ENCODE measurements around the gene HTR1D.
"Not testable (repeated sequence)": the region's sequence is repeated elsewhere in the genome, so short reads cannot be mapped to it uniquely, and the experiment has no call there.

HTR1D gene

GRCh38 chr1:23217421-23218115 is at the start of gene HTR1D:
Gene HTR1D (minus strand): TSS chr1:23217502. CDS start chr1:23194219, 23,283 bp downstream.
- no peak for DNase-seq (ENCODE audit: low read depth)

GRCh38 chr1:23263380-23263887 is 46.1 kb upstream of the HTR1D start:
- no peak for DNase-seq (ENCODE audit: low read depth)

- not testable (repeated sequence) for DNase-seq (ENCODE audit: low read depth)
These were observed 40.8 kb upstream of the HTR1D start for GRCh38 chr1:23258082-23258481.

- DNase-seq (ENCODE audit: low read depth): not testable (repeated sequence)
These were observed 40.1 kb upstream of the HTR1D start for GRCh38 chr1:23257371-23257770.

GRCh38 chr1:23254584-23254983 is 37.3 kb upstream of the HTR1D start:
- DNase-seq (ENCODE audit: low read depth): no peak

GRCh38 chr1:23251812-23252211 is 34.5 kb upstream of the HTR1D start:
- DNase-seq (ENCODE audit: low read depth): no peak

- DNase-seq (ENCODE audit: low read depth): no peak
These were observed 32.6 kb upstream of the HTR1D start for GRCh38 chr1:23249787-23250454.

GRCh38 chr1:23247276-23247675 is 30.0 kb upstream of the HTR1D start:
- no peak for DNase-seq (ENCODE audit: low read depth)

- no peak for DNase-seq (ENCODE audit: low read depth)
These were observed 29.0 kb upstream of the HTR1D start for GRCh38 chr1:23246274-23246673.

- DNase-seq (ENCODE audit: low read depth): no peak
These were observed 27.0 kb upstream of the HTR1D start for GRCh38 chr1:23244256-23244761.

GRCh38 chr1:23242414-23242813 is 25.1 kb upstream of the HTR1D start:
- DNase-seq (ENCODE audit: low read depth): no peak

GRCh38 chr1:23239638-23240295 is 22.5 kb upstream of the HTR1D start:
- DNase-seq (ENCODE audit: low read depth): no peak

GRCh38 chr1:23238565-23238964 is 21.3 kb upstream of the HTR1D start:
- DNase-seq (ENCODE audit: low read depth): no peak

- DNase-seq (ENCODE audit: low read depth): no peak
These were observed 20.2 kb upstream of the HTR1D start for GRCh38 chr1:23237508-23237907.

GRCh38 chr1:23227806-23228205 is 10.5 kb upstream of the HTR1D start:
- DNase-seq (ENCODE audit: low read depth): no peak

GRCh38 chr1:23224739-23225648 is 7.7 kb upstream of the HTR1D start:
- no peak for DNase-seq (ENCODE audit: low read depth)

- not testable (repeated sequence) for DNase-seq (ENCODE audit: low read depth)
These were observed 6.7 kb upstream of the HTR1D start for GRCh38 chr1:23223963-23224362.

GRCh38 chr1:23223490-23223951 is 6.2 kb upstream of the HTR1D start:
- not testable (repeated sequence) for DNase-seq (ENCODE audit: low read depth)

GRCh38 chr1:23222742-23223141 is 5.4 kb upstream of the HTR1D start:
- no peak for DNase-seq (ENCODE audit: low read depth)

- DNase-seq (ENCODE audit: low read depth): no peak
These were observed 5.0 kb upstream of the HTR1D start for GRCh38 chr1:23222331-23222730.

- no peak for DNase-seq (ENCODE audit: low read depth)
These were observed 3.8 kb upstream of the HTR1D start for GRCh38 chr1:23221107-23221506.

All from stimulated activated CD8-positive, alpha-beta memory T cell treated with anti-CD3 and anti-CD28 coated beads, Interleukin-15, amount 100 ng/mL, for 24 hours (primary cell).